ENCODE data around the gene CORO2B.

The CORO2B gene

DNA sequence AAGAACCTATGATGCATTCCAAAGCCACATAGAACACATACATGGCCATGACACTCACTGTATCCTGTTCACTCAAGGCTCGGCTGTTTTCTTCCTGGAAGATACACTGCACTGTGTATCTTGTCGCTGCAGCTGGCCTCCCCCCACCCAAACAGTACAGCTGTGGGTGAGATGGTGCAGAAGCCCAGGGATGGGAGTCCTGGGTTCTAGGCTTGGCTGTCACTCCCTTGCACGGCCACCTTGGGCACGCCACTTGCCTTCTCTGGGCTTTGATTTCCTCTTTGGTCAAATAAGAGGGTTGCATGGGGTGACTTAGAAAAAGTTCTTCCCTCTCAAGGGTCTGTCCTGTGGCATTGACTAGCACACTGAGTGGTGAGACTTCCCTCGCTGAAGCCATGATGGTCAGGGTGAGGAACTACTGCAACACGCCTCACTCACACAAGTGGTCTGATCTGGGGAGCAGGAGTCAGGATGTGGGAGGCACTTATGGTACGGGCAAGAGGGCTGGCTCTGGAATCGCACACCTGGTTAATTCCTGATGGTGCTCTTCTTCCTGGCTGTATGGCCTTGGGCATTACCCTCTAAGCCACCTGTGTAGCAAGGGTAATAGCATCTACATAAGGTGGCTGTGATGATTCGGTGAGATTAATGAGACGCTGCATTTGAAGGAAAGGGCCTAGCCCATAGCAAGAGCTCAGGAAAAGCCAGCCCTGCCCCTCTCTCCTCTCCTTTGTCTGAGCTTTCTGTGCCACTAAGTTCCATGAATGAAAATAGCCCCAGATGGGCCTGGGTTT lies 197.9 kb downstream of the CORO2B start:
- Histone ChIP-seq H3K9me3 (replicated peaks; ENCODE audit: insufficient read depth, low read length) (no peaks in the 10 kb centered on the region), H3K27me3 (replicated peaks; ENCODE audit: insufficient read depth, low read length) (no peaks in the 10 kb centered on the region), H3K27ac (ENCODE audit: low read length) (no peak overlapping the region), H3K36me3 (replicated peaks; ENCODE audit: insufficient read depth, low read length) (peaks cover 9% of the 10 kb centered on the region), H3K9ac (ENCODE audit: low read length) (no peak overlapping the region), H3K4me3 (ENCODE audit: low read length) (no peak overlapping the region), H3F3A (ENCODE audit: insufficient read depth, low read length) (no peaks in the 10 kb centered on the region), H3K4me1 (ENCODE audit: low read length) (no peaks in the 10 kb centered on the region), H3K9me2 (replicated peaks; ENCODE audit: insufficient read depth, low read length) (no peaks in the 10 kb centered on the region), H2AFZ (ENCODE audit: low read length) (no peak overlapping the region), H4K20me1 (ENCODE audit: insufficient read depth, low read length) (no peaks in the 10 kb centered on the region), H3K79me2 (ENCODE audit: low read length) (0 out of 2 replicates have a peak, but pooled peaks cover 4% of the 10 kb centered on the region), H3K4me2 (ENCODE audit: low read depth, low read length) (no peak overlapping the region)
- no peak for DNase-seq
- TF ChIP-seq, protein P1, sequence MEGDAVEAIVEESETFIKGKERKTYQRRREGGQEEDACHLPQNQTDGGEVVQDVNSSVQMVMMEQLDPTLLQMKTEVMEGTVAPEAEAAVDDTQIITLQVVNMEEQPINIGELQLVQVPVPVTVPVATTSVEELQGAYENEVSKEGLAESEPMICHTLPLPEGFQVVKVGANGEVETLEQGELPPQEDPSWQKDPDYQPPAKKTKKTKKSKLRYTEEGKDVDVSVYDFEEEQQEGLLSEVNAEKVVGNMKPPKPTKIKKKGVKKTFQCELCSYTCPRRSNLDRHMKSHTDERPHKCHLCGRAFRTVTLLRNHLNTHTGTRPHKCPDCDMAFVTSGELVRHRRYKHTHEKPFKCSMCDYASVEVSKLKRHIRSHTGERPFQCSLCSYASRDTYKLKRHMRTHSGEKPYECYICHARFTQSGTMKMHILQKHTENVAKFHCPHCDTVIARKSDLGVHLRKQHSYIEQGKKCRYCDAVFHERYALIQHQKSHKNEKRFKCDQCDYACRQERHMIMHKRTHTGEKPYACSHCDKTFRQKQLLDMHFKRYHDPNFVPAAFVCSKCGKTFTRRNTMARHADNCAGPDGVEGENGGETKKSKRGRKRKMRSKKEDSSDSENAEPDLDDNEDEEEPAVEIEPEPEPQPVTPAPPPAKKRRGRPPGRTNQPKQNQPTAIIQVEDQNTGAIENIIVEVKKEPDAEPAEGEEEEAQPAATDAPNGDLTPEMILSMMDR (IDR thresholded peaks at IDR 0.05; ENCODE audit: low read length), result no peak
- no peak for TF ChIP-seq EZH2phosphoT487 (IDR thresholded peaks at IDR 0.05; ENCODE audit: low read length)
- no peak for TF ChIP-seq EZH2 (optimal IDR thresholded peaks at IDR 0.05; ENCODE audit: low read depth, low read length)
